K562 (cell line): ENCODE results near the gene MARS1. TPM values are rescaled to one million over a fixed set of nuclear protein-coding genes. Genes with fewer than 3 reads are reported as not detected.

Experiments
- ARID3B ChIP-seq: fragments of 250-450 bp; sonication (Bioruptor Pico); IDR thresholded peaks from 2 replicates; pipeline ENCODE4 v1.4.0; 2020; ENCODE audit warnings: borderline replicate concordance
- CREBBP ChIP-seq: IDR thresholded peaks from one replicate; pipeline ENCODE4 v1.6.1; 2012; ENCODE audit warnings: low read depth, mild to moderate bottlenecking, control low read depth, inconsistent platforms, low read length
- EWSR1 ChIP-seq: fragments of 450-650 bp; IDR thresholded peaks from 2 replicates; pipeline ENCODE4 v1.6.1; 2018; ENCODE audit warnings: borderline replicate concordance, mild to moderate bottlenecking, low read depth, moderate library complexity; ENCODE audit not compliant: partially characterized antibody
- FOXA1 ChIP-seq: fragments of 450-650 bp; IDR thresholded peaks from 2 replicates; pipeline ENCODE4 v1.6.1; 2016; ENCODE audit warnings: mild to moderate bottlenecking, borderline replicate concordance
- FOXJ2 ChIP-seq: fragments of 200-800 bp; sonication (Bioruptor generic); IDR thresholded peaks from 2 replicates; pipeline ENCODE4 v1.6.1; 2016; ENCODE audit warnings: missing genetic modification characterization, missing compliant biosample characterization
- NCOA6 ChIP-seq: fragments of 450-650 bp; IDR thresholded peaks from 2 replicates; pipeline ENCODE4 v1.6.1; 2017; ENCODE audit warnings: mild to moderate bottlenecking
- NFXL1 ChIP-seq: fragments of 450-650 bp; formaldehyde crosslinking; IDR thresholded peaks from 2 replicates; pipeline ENCODE4 v1.4.0; 2021; ENCODE audit warnings: mild to moderate bottlenecking
- PML ChIP-seq: IDR thresholded peaks from 2 replicates; pipeline ENCODE4 v1.6.1; 2012; ENCODE audit warnings: low read length, inconsistent platforms
- RBM14 ChIP-seq: fragments of 200-400 bp; formaldehyde crosslinking; IDR thresholded peaks from 2 replicates; pipeline ENCODE4 v1.6.1; 2018; ENCODE audit warnings: low read depth, mild to moderate bottlenecking, low read length, moderate library complexity, borderline replicate concordance; ENCODE audit not compliant: insufficient read depth
- RBM17 ChIP-seq: fragments of 200-400 bp; formaldehyde crosslinking; IDR thresholded peaks from 2 replicates; pipeline ENCODE4 v1.6.1; 2017; ENCODE audit warnings: low read depth, mild to moderate bottlenecking, low read length, borderline replicate concordance
- SMARCC2 ChIP-seq: fragments of 450-650 bp; IDR thresholded peaks from 2 replicates; pipeline ENCODE4 v1.6.1; 2017; ENCODE audit warnings: antibody characterized with exemption, moderate library complexity, mild to moderate bottlenecking, low read depth
- ZFX ChIP-seq: sonication (generic); formaldehyde crosslinking; IDR thresholded peaks from 2 replicates; pipeline ENCODE4 v1.8.0; 2022; ENCODE audit warnings: mild to moderate bottlenecking, missing genetic modification reagents, moderate library complexity
- ZNF277 ChIP-seq: fragments of 250-450 bp; sonication (Bioruptor Pico); IDR thresholded peaks from 2 replicates; pipeline ENCODE4 v1.8.0; 2022; ENCODE audit warnings: inconsistent platforms, mild to moderate bottlenecking, moderate library complexity, borderline replicate concordance
- ZNF318 ChIP-seq, 2 experiments: fragments of 450-650 bp; IDR thresholded peaks; 2 replicates each; pipeline ENCODE4 v1.6.1; 2016; ENCODE audit warnings: mild to moderate bottlenecking in 2 of 2, borderline replicate concordance in 1 of 2, low read depth in 1 of 2, moderate library complexity in 1 of 2
- polyA plus RNA-seq, 8 experiments: library from polyadenylated mRNA; depleted of rRNA in 4 of 8; stranded (reverse) in 5 of 8; unstranded in 3 of 8; fragments of >200 nt; fragmentation: Nextera tagmentation in 2 of 8; fragmentation: Illumina TruSeq in 1 of 8; extraction: Ambion mirVana in 2 of 8; extraction: Trizol in 1 of 8; gene quantifications; 2 replicates each; pipeline versions ENCODE4 v1.2.1 to v1.2.3, GENCODE V29; 2011 to 2014; ENCODE audit warnings: inconsistent platforms in 1 of 8, missing spikeins in 1 of 8
- total RNA-seq, 7 experiments: library from RNA; depleted of rRNA in 6 of 7; stranded (reverse); fragments of >200 nt in 6 of 7; fragmentation: Illumina TruSeq in 2 of 7; extraction: Trizol in 2 of 7; gene quantifications; 2 replicates each; pipeline versions ENCODE4 v1.2.1 to v1.2.3, GENCODE V29; 2011 to 2021; ENCODE audit warnings: low replicate concordance in 1 of 7

MARS1 gene
- total and polyA plus RNA-seq, 9 of the 15 experiments (the other 6 are each of a cell fraction or from before 2014, with no cell fraction given) = 117 to 382 (median 220) TPM

GRCh38 chr12:57521525-57522010, 33.7 kb downstream of the MARS1 start (continued):
- TF ChIP-seq PML (no peak), NCOA6 (no peak), SMARCC2 (no peak), ZNF277 (CRISPR knock-in tag) (no peak), ZNF318 (IDR thresholded peaks at IDR 0.05; ENCODE audit: borderline replicate concordance in 1 of 2, low read depth in 1 of 2) (no peak), EWSR1 (no peak), ZFX (CRISPR knock-in tag) (peak; percentile 63), RBM17 (no peak), RBM14 (no peak), CREBBP (no peak), FOXJ2 (tag) (no peak), ARID3B (CRISPR knock-in tag) (0 out of 2 replicates have a peak, but pooled peaks have one; percentile 70), FOXA1 (no peak), NFXL1 (CRISPR knock-in tag) (no peak)
